HCT116 (cell line): ENCODE measurements around the gene NBAS. TPM values are rescaled to one million over a fixed set of nuclear protein-coding genes. Genes with fewer than 3 reads are reported as not detected.

Experiments used
- total RNA-seq: library from RNA; stranded (reverse); gene quantifications from one replicate; pipeline ENCODE4 v1.2.1, GENCODE V29; 2021; ENCODE audit not compliant: unreplicated experiment

Gene NBAS
- total RNA-seq, 1 experiment from 2014 or later: 32.8 TPM

Other genes with a start within 250 kb of the NBAS start
- gene DDX1, start 30.5 kb upstream of the NBAS start, total RNA-seq: 117 TPM